ENCODE data around the gene PRODH2.

The PRODH2 gene

DNA sequence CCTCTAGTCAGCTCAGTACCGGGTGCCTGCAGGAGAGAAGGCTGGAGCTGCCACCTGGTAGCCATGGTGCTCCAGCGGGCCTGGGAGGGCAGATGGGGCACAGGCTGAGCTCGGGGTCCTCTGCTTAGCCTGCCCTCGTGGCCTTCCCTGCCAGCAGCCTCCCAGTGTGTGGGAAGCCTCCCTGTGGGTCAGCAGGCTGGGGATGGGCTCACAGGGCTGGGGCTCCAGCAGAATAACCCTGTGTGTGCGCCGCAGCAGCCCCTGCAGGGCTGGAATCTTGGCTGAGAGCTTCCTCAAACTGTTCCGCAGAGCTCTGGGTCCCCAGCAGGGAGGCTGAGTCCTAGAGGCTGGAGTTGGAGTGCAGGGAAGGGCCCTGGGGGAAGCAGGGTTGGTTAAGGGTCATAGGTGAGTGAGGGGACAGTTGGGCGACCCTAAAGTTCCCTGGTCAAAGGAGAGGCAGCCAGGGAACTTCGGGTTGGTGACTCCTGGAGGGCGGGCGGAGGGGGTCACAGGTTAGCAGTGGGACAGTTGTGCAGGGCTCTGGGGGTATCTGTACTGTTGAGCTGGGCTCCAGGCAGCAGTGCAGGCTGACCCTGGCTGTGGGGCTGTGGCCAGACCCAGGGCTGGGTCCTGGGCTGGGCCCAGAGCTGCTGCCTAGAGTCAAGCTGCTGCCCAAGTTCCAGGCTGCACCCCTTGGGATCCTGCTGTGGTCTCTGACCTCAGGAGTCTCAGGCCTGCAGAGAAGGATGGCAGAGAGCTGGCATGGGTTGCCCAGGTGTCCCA, 23.3 kb downstream of the PRODH2 start:
- H3K27ac ChIP-seq: no peak overlapping the region
- no peak overlapping the region for H3K9ac ChIP-seq
- no peaks in the 10 kb centered on the region for H3K36me3 ChIP-seq (ENCODE audit: insufficient read depth)
- TF ChIP-seq, protein P1, sequence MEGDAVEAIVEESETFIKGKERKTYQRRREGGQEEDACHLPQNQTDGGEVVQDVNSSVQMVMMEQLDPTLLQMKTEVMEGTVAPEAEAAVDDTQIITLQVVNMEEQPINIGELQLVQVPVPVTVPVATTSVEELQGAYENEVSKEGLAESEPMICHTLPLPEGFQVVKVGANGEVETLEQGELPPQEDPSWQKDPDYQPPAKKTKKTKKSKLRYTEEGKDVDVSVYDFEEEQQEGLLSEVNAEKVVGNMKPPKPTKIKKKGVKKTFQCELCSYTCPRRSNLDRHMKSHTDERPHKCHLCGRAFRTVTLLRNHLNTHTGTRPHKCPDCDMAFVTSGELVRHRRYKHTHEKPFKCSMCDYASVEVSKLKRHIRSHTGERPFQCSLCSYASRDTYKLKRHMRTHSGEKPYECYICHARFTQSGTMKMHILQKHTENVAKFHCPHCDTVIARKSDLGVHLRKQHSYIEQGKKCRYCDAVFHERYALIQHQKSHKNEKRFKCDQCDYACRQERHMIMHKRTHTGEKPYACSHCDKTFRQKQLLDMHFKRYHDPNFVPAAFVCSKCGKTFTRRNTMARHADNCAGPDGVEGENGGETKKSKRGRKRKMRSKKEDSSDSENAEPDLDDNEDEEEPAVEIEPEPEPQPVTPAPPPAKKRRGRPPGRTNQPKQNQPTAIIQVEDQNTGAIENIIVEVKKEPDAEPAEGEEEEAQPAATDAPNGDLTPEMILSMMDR (conservative IDR thresholded peaks at IDR 0.05; ENCODE audit: low read depth, low read length): no peak
- H3K4me3 ChIP-seq (IDR thresholded peaks at IDR 0.05; ENCODE audit: insufficient read depth, low read depth, low read length): no peak overlapping the region
- no peak overlapping the region for H2AFZ ChIP-seq (ENCODE audit: low read depth)
- H3K79me2 ChIP-seq (ENCODE audit: insufficient read depth, low read depth): no peaks in the 10 kb centered on the region
- no peaks in the 10 kb centered on the region for H4K20me1 ChIP-seq (ENCODE audit: insufficient read depth)
- peaks cover 4% of the 10 kb centered on the region; the same call in 1 of the 2 replicates for H3K27me3 ChIP-seq (ENCODE audit: insufficient read depth, low read depth)
- no peak overlapping the region for H3K4me2 ChIP-seq
- no peaks in the 10 kb centered on the region for H3K4me1 ChIP-seq (ENCODE audit: low read depth, poor library complexity, severe bottlenecking)

DNA sequence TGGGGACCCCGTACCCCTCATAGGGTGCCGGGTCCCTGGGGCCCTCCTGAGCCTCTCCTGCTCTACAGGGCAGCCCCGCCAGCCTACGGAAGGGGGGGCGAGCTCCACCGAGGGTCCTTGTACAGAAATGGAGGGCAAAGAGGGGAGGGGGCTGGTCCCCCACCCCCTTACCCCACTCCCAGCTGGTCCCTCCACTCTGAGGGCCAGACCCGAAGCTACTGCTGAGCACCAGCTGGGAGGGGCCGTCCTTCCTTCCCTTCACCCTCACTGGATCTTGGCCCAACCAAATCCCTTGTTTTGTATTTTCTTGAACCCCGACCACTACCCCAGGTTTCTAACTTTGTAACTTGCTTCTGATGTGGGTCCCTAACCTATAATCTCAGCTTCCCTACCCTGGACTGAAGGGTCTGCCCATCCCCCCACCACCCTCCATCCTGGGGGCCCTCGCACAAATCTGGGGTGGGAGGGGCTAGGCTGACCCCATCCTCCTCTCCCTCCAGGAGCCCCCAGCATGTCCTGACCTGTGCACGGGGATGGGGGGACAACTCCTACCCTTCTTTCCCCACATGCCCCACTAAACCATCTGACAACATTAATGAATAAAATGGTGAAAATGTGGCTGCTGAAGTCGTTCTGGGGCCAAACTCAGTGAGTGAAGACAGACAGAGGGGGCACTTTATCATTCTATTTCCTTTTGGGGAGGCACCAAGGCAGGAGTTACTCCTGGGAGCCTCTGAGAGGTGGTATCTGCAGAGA, 24.3 kb downstream of the PRODH2 start:
- Histone ChIP-seq H2AFZ (ENCODE audit: low read depth) (no peak overlapping the region), H3K27ac (no peak overlapping the region), H3K4me2 (no peak overlapping the region), H3K9ac (no peak overlapping the region), H3K4me1 (ENCODE audit: low read depth, poor library complexity, severe bottlenecking) (no peaks in the 10 kb centered on the region), H3K36me3 (ENCODE audit: insufficient read depth) (no peaks in the 10 kb centered on the region), H3K4me3 (IDR thresholded peaks at IDR 0.05; ENCODE audit: insufficient read depth, low read depth, low read length) (no peak overlapping the region), H3K79me2 (ENCODE audit: insufficient read depth, low read depth) (no peaks in the 10 kb centered on the region), H4K20me1 (ENCODE audit: insufficient read depth) (no peaks in the 10 kb centered on the region), H3K27me3 (ENCODE audit: insufficient read depth, low read depth) (no peaks in the 10 kb centered on the region; the same call in 1 of the 2 replicates)
- TF ChIP-seq, protein P1 (conservative IDR thresholded peaks at IDR 0.05; ENCODE audit: low read depth, low read length): no peak

DNA sequence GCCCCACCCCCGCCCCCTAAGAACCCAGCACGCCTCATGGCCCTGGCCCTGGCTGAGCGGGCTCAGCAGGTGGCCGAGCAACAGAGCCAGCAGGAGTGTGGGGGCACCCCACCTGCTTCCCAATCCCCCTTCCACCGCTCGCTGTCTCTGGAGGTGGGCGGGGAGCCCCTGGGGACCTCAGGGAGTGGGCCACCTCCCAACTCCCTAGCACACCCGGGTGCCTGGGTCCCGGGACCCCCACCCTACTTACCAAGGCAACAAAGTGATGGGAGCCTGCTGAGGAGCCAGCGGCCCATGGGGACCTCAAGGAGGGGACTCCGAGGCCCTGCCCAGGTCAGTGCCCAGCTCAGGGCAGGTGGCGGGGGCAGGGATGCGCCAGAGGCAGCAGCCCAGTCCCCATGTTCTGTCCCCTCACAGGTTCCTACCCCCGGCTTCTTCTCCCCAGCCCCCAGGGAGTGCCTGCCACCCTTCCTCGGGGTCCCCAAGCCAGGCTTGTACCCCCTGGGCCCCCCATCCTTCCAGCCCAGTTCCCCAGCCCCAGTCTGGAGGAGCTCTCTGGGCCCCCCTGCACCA, 25.3 kb downstream of the PRODH2 start:
- H4K20me1 ChIP-seq (ENCODE audit: insufficient read depth): no peaks in the 10 kb centered on the region
- H3K27ac ChIP-seq: no peak overlapping the region
- no peaks in the 10 kb centered on the region for H3K4me1 ChIP-seq (ENCODE audit: low read depth, poor library complexity, severe bottlenecking)
- no peak overlapping the region for H3K4me2 ChIP-seq
- TF ChIP-seq, protein P1 (conservative IDR thresholded peaks at IDR 0.05; ENCODE audit: low read depth, low read length): no peak
- no peak overlapping the region for H2AFZ ChIP-seq (ENCODE audit: low read depth)
- no peak overlapping the region for H3K4me3 ChIP-seq (IDR thresholded peaks at IDR 0.05; ENCODE audit: insufficient read depth, low read depth, low read length)
- no peaks in the 10 kb centered on the region for H3K27me3 ChIP-seq (ENCODE audit: insufficient read depth, low read depth)
- H3K36me3 ChIP-seq (ENCODE audit: insufficient read depth): no peaks in the 10 kb centered on the region
- no peak overlapping the region for H3K9ac ChIP-seq
- H3K79me2 ChIP-seq (ENCODE audit: insufficient read depth, low read depth): no peaks in the 10 kb centered on the region

DNA sequence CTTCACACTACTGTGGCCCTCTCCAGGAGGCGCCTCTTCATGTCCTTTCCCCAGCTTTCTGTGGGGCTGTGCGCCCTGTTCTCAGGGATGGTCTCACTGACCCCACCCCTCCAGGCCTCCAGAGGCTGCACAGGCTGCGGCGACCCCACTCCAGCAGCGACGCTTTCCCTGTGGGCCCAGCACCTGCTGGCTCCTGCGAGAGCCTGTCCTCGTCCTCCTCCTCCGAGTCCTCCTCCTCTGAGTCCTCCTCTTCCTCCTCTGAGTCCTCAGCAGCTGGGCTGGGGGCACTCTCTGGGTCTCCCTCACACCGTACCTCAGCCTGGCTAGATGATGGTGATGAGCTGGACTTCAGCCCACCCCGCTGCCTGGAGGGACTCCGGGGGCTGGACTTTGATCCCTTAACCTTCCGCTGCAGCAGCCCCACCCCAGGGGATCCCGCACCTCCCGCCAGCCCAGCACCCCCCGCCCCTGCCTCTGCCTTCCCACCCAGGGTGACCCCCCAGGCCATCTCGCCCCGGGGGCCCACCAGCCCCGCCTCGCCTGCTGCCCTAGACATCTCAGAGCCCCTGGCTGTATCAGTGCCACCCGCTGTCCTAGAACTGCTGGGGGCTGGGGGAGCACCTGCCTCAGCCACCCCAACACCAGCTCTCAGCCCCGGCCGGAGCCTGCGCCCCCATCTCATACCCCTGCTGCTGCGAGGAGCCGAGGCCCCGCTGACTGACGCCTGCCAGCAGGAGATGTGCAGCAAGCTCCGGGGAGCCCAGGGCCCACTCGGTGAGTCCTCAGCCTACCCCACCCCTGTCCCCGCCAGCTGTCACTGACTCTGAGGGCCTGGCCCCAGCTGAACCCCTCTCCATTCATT, 26.1 kb downstream of the PRODH2 start:
- TF ChIP-seq, protein P1 (conservative IDR thresholded peaks at IDR 0.05; ENCODE audit: low read depth, low read length): no peak
- no peaks in the 10 kb centered on the region for H3K27me3 ChIP-seq (ENCODE audit: insufficient read depth, low read depth)
- no peaks in the 10 kb centered on the region for H3K36me3 ChIP-seq (ENCODE audit: insufficient read depth)
- no peaks in the 10 kb centered on the region for H3K4me1 ChIP-seq (ENCODE audit: low read depth, poor library complexity, severe bottlenecking)
- no peaks in the 10 kb centered on the region for H4K20me1 ChIP-seq (ENCODE audit: insufficient read depth)
- no peak overlapping the region for H3K27ac ChIP-seq
- H3K4me3 ChIP-seq (IDR thresholded peaks at IDR 0.05; ENCODE audit: insufficient read depth, low read depth, low read length): no peak overlapping the region
- no peak overlapping the region for H3K4me2 ChIP-seq
- H2AFZ ChIP-seq (ENCODE audit: low read depth): no peak overlapping the region
- H3K79me2 ChIP-seq (ENCODE audit: insufficient read depth, low read depth): no peaks in the 10 kb centered on the region
- H3K9ac ChIP-seq: no peak overlapping the region
